DND-41 (cell line): Measurements from ENCODE around the gene APOBR.

Experiments
- EZH2 ChIP-seq: IDR thresholded peaks from 3 replicates; pipeline ENCODE4 v1.6.1; 2012; ENCODE audit warnings: borderline replicate concordance, low read depth, mild to moderate bottlenecking, moderate library complexity, low read length, inconsistent platforms; ENCODE audit not compliant: severe bottlenecking
- TF ChIP-seq, protein P1 (sequence below): IDR thresholded peaks from 2 replicates; pipeline ENCODE4 v1.5.1; 2012; ENCODE audit warnings: borderline replicate concordance, low read length, moderate library complexity, mild to moderate bottlenecking; ENCODE audit not compliant: poor library complexity, severe bottlenecking; ENCODE audit errors: extremely low read depth

DNA sequence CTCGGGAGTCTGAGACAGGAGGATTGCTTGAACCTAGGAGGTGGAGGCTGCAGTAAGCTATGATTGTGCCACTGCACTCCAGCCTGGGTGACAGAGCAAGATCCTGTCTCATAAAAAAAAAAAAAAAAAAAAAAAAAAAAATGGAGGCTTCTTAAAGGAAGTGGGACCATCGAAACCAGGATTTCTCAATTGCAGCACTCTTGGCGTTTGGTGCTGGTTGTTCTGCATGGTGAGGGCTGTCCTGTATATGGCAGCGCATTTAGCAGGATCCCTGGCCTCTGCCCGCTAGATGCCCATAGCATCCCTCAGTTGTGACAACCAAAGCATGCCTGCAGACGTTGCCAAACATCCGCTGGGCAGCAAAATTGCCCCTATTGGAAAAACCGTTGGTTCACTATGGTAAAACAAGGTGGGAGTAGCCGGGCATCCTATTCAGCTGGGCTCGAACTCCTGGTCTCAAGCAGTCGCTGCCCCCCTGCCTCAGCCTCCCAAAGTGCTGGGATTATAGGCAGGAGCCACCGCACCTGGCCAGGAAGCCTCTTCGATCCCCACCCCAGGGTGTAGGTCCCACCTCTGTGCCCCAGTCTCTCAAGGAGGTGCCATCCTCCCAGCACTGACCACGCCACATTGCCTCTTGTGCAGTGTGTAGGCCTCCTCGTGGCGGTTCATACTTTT lies 15.8 kb upstream of the APOBR start:
- TF ChIP-seq, protein P1, sequence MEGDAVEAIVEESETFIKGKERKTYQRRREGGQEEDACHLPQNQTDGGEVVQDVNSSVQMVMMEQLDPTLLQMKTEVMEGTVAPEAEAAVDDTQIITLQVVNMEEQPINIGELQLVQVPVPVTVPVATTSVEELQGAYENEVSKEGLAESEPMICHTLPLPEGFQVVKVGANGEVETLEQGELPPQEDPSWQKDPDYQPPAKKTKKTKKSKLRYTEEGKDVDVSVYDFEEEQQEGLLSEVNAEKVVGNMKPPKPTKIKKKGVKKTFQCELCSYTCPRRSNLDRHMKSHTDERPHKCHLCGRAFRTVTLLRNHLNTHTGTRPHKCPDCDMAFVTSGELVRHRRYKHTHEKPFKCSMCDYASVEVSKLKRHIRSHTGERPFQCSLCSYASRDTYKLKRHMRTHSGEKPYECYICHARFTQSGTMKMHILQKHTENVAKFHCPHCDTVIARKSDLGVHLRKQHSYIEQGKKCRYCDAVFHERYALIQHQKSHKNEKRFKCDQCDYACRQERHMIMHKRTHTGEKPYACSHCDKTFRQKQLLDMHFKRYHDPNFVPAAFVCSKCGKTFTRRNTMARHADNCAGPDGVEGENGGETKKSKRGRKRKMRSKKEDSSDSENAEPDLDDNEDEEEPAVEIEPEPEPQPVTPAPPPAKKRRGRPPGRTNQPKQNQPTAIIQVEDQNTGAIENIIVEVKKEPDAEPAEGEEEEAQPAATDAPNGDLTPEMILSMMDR, result no peak
- no peak for TF ChIP-seq EZH2
